HepG2 (cell line): ENCODE results near the gene SSTR5.

Source experiments
- AKAP8 ChIP-seq: sonication (generic); formaldehyde crosslinking; IDR thresholded peaks from 2 replicates; pipeline ENCODE4 v1.5.1; 2020; ENCODE audit warnings: mild to moderate bottlenecking, missing genetic modification reagents
- FOSL1 ChIP-seq: sonication (generic); formaldehyde crosslinking; IDR thresholded peaks from 2 replicates; pipeline ENCODE4 v1.9.0; 2021; ENCODE audit warnings: missing genetic modification reagents, borderline replicate concordance
- NONO ChIP-seq, 2 experiments: fragments of 450-650 bp in 1 of 2; sonication (generic) in 1 of 2; formaldehyde crosslinking in 1 of 2; IDR thresholded peaks in 1 of 2; conservative IDR thresholded peaks in 1 of 2; 2 replicates each; pipeline versions ENCODE4 v1.6.1 to v1.8.0; 2017 to 2022; ENCODE audit warnings: mild to moderate bottlenecking in 1 of 2, missing genetic modification reagents in 1 of 2, moderate library complexity in 1 of 2
- POLR2A ChIP-seq, 2 experiments: IDR thresholded peaks; 2 replicates each; pipeline ENCODE4 v1.6.1; 2011; ENCODE audit warnings: low read depth in 2 of 2, low read length in 2 of 2, mild to moderate bottlenecking in 1 of 2, moderate library complexity in 1 of 2; ENCODE audit not compliant: insufficient read depth in 1 of 2
- SNAPC5 ChIP-seq: sonication (generic); formaldehyde crosslinking; IDR thresholded peaks from 2 replicates; pipeline ENCODE4 v1.8.1; 2023; ENCODE audit warnings: mild to moderate bottlenecking, missing genetic modification reagents, borderline replicate concordance
- ZNF124 ChIP-seq: sonication (generic); formaldehyde crosslinking; IDR thresholded peaks from 2 replicates; pipeline ENCODE4 v1.4.0; 2020; ENCODE audit warnings: missing genetic modification reagents
- ZNF496 ChIP-seq: sonication (generic); formaldehyde crosslinking; IDR thresholded peaks from 2 replicates; pipeline ENCODE4 v1.8.1; 2023; ENCODE audit warnings: mild to moderate bottlenecking, moderate library complexity, missing genetic modification reagents; ENCODE audit not compliant: insufficient replicate concordance
- ZNF570 ChIP-seq: sonication (generic); formaldehyde crosslinking; IDR thresholded peaks from 2 replicates; pipeline ENCODE4 v1.4.0; 2020; ENCODE audit warnings: mild to moderate bottlenecking, missing genetic modification reagents, borderline replicate concordance
- ZNF780A ChIP-seq: sonication (generic); formaldehyde crosslinking; IDR thresholded peaks from 2 replicates; pipeline ENCODE4 v1.8.0; 2022; ENCODE audit warnings: mild to moderate bottlenecking, missing genetic modification reagents, moderate library complexity

- no peak for TF ChIP-seq FOSL1 (CRISPR knock-in tag)
- no peak for TF ChIP-seq NONO (IDR thresholded peaks at IDR 0.05)
- TF ChIP-seq NONO (CRISPR knock-in tag; conservative IDR thresholded peaks at IDR 0.05) = no peak
- no peak for TF ChIP-seq ZNF780A (CRISPR knock-in tag)
- no peak for TF ChIP-seq ZNF124 (CRISPR knock-in tag)
- no peak for TF ChIP-seq POLR2A (IDR thresholded peaks at IDR 0.05; ENCODE audit: insufficient read depth in 1 of 2, low read depth in 2 of 2, low read length in 2 of 2)
- no peak for TF ChIP-seq ZNF496 (CRISPR knock-in tag)
- TF ChIP-seq SNAPC5 (CRISPR knock-in tag) = no peak
- no peak for TF ChIP-seq AKAP8 (CRISPR knock-in tag)
- TF ChIP-seq ZNF570 (CRISPR knock-in tag) = no peak
Observed at GRCh38 chr16:1116693-1117077, 44.1 kb downstream of the SSTR5 start.
